ENCODE data around the gene DIO1. TPM values are rescaled to one million over a fixed set of nuclear protein-coding genes. Genes with fewer than 3 reads are reported as not detected.

The DIO1 gene
- total and polyA plus RNA-seq, 2 donors from 2014 or later: 2.9 to 40.6 TPM

GRCh38 chr1:53948291-53948690 is 54.3 kb downstream of the DIO1 start:
- H3K27me3 ChIP-seq (ENCODE audit: control insufficient read depth, insufficient read depth, low read length): no peaks in the 10 kb centered on the region
- peaks cover 0 to 12% (median 3%) of the 10 kb centered on the region in 3 donors for H3K4me1 ChIP-seq (ENCODE audit: control insufficient read depth in 2 of 3, insufficient read depth in 2 of 3, low read depth in 1 of 3, low read length in 3 of 3)
- no peaks in the 10 kb centered on the region for H3K9me3 ChIP-seq (ENCODE audit: control insufficient read depth in 2 of 3, insufficient read depth in 1 of 3, low read length in 3 of 3)
- intact Hi-C loops (cut with DNase I): loop anchor here (10.0 kb wide), 1 partner anchor 53 kb away; the partner anchor contains the start of gene DIO1
- DNase-seq: no peak
- H3K4me3 ChIP-seq (ENCODE audit: low read length in 3 of 3): no peak overlapping the region
- peaks cover 0 to 7% (median 6%) of the 10 kb centered on the region in 3 donors for H3K36me3 ChIP-seq (ENCODE audit: control insufficient read depth in 2 of 3, insufficient read depth in 3 of 3, low read length in 3 of 3)
- TF ChIP-seq, protein P1, sequence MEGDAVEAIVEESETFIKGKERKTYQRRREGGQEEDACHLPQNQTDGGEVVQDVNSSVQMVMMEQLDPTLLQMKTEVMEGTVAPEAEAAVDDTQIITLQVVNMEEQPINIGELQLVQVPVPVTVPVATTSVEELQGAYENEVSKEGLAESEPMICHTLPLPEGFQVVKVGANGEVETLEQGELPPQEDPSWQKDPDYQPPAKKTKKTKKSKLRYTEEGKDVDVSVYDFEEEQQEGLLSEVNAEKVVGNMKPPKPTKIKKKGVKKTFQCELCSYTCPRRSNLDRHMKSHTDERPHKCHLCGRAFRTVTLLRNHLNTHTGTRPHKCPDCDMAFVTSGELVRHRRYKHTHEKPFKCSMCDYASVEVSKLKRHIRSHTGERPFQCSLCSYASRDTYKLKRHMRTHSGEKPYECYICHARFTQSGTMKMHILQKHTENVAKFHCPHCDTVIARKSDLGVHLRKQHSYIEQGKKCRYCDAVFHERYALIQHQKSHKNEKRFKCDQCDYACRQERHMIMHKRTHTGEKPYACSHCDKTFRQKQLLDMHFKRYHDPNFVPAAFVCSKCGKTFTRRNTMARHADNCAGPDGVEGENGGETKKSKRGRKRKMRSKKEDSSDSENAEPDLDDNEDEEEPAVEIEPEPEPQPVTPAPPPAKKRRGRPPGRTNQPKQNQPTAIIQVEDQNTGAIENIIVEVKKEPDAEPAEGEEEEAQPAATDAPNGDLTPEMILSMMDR (IDR thresholded peaks at IDR 0.05; ENCODE audit: borderline replicate concordance, extremely low read depth, insufficient read depth): no peak
- no peak for FAIRE-seq
- no peak overlapping the region for H3K9ac ChIP-seq (ENCODE audit: low read length in 3 of 3)
- H3K27ac ChIP-seq (ENCODE audit: low read depth in 2 of 2, low read length in 2 of 2): no peak overlapping the region

- H3K4me1 ChIP-seq (ENCODE audit: control insufficient read depth in 2 of 3, insufficient read depth in 2 of 3, low read depth in 1 of 3, low read length in 3 of 3): peaks cover 0 to 12% (median 3%) of the 10 kb centered on the region in 3 donors
- H3K27me3 ChIP-seq (ENCODE audit: control insufficient read depth, insufficient read depth, low read length): no peaks in the 10 kb centered on the region
- H3K9ac ChIP-seq (ENCODE audit: low read length in 3 of 3): no peak overlapping the region
- H3K36me3 ChIP-seq (ENCODE audit: control insufficient read depth in 2 of 3, insufficient read depth in 3 of 3, low read length in 3 of 3): peaks cover 0 to 11% (median 6%) of the 10 kb centered on the region in 3 donors
- TF ChIP-seq, protein P1 (IDR thresholded peaks at IDR 0.05; ENCODE audit: borderline replicate concordance, extremely low read depth, insufficient read depth): peak; percentile 37
- FAIRE-seq: no peak
- H3K4me3 ChIP-seq (ENCODE audit: low read length in 3 of 3): no peak overlapping the region
- H3K27ac ChIP-seq (ENCODE audit: low read depth in 2 of 2, low read length in 2 of 2): no peak overlapping the region
- H3K9me3 ChIP-seq (ENCODE audit: control insufficient read depth in 2 of 3, insufficient read depth in 1 of 3, low read length in 3 of 3): no peaks in the 10 kb centered on the region
- peak in 3 of 5 donors; percentile 52 to 79 (median 69) for DNase-seq
- intact Hi-C loops (cut with DNase I): loop anchor here (10.0 kb wide), 1 partner anchor 55 kb away; the partner anchor contains the start of gene DIO1
Observed at GRCh38 chr1:53949023-53949990, 55.3 kb downstream of the DIO1 start.

GRCh38 chr1:53951697-53952096 is 57.7 kb downstream of the DIO1 start:
- Histone ChIP-seq H3K9me3 (ENCODE audit: control insufficient read depth in 2 of 3, insufficient read depth in 1 of 3, low read length in 3 of 3) (no peaks in the 10 kb centered on the region), H3K9ac (ENCODE audit: low read length in 3 of 3) (no peak overlapping the region), H3K4me1 (ENCODE audit: control insufficient read depth in 2 of 3, insufficient read depth in 2 of 3, low read depth in 1 of 3, low read length in 3 of 3) (peaks cover 0 to 5% (median 3%) of the 10 kb centered on the region in 3 donors), H3K27me3 (ENCODE audit: control insufficient read depth, insufficient read depth, low read length) (no peaks in the 10 kb centered on the region), H3K27ac (ENCODE audit: low read depth in 2 of 2, low read length in 2 of 2) (no peak overlapping the region), H3K36me3 (ENCODE audit: control insufficient read depth in 2 of 3, insufficient read depth in 3 of 3, low read length in 3 of 3) (peaks cover 0 to 15% (median 6%) of the 10 kb centered on the region in 3 donors), H3K4me3 (ENCODE audit: low read length in 3 of 3) (no peak overlapping the region)
- TF ChIP-seq, protein P1 (IDR thresholded peaks at IDR 0.05; ENCODE audit: borderline replicate concordance, extremely low read depth, insufficient read depth): no peak
- FAIRE-seq: no peak
- intact Hi-C loops (cut with DNase I): no loop called here
- peak in 2 of 5 donors; percentile 28 to 32 for DNase-seq

Data from kidney (tissue), 14 donors.